ENCODE data around the gene CPTP.
A peak's percentile ranks its signal among the peaks of the same experiment; 100 is the strongest.

The CPTP gene

DNA sequence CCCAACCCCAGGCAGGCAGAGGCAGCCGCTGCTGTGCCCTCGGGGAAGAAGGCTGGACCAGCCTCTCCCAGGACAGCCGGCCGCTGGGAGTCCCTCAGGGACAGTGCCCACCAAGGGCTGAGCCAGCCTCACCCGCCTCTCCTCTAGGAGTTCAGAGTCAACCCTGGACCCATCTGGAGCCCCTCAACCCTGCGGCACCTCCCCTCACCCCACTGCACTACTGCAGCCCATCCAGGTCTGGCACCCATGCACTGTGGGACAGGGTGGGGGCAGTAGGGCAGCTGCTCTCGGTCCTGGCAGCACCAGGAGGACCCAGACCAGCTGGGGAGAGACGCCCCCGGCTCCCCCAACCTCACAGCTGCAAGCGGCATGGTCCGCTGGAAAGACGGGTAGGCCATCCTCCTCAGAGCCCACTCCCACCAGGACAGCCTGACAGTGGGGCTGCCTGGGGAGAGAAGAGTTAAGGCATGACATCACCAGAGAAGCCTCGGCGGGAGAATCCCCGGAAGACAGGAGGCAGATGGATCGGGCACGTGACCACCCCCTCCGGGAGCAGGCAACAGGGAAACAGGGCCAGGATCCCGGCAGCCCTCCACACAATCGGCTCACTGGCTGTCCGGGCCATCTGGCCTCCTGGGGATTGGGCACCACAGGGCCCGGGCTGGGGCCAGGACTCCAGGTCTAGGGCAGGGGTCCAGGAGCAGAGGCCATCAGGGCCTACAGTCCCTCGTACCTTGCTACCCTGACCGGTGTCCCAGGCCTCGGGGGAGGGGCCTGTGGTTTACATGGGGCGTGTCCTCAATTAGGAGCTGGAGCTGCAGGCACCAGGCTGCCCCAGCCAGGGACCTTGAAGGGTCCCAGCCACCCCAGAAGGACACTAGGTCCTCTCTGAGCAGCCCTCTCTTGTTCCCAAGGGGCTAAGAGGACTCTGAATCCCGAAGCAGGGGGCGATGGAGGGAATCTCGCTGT lies 20.0 kb upstream of the CPTP start:
- Histone ChIP-seq H3K4me3 (ENCODE audit: low read length) (no peak overlapping the region), H2BK5ac (ENCODE audit: low read length) (no peak overlapping the region), H3K27ac (ENCODE audit: low read depth, low read length) (peak overlapping the region; percentile 68), H4K8ac (ENCODE audit: low read depth, low read length) (no peak overlapping the region), H3K27me3 (ENCODE audit: insufficient read depth, low read length, poor library complexity) (no peaks in the 10 kb centered on the region), H2BK120ac (ENCODE audit: low read depth, low read length) (no peak overlapping the region), H3K23ac (ENCODE audit: low read length) (no peak overlapping the region), H3K79me2 (ENCODE audit: control insufficient read depth, insufficient read depth, low read length) (peaks cover 3% of the 10 kb centered on the region), H3K4ac (ENCODE audit: low read depth, low read length) (no peak overlapping the region), H2BK15ac (replicated peaks; ENCODE audit: low read depth) (no peak overlapping the region), H3K79me1 (ENCODE audit: low read length) (peaks cover 11% of the 10 kb centered on the region), H3K4me1 (ENCODE audit: control insufficient read depth, low read depth, low read length) (peaks cover 11% of the 10 kb centered on the region), H3K9ac (ENCODE audit: low read length) (peak overlapping the region; percentile 65), H3K36me3 (ENCODE audit: control insufficient read depth, insufficient read depth, low read length) (no peaks in the 10 kb centered on the region), H3K18ac (ENCODE audit: low read length) (peak overlapping the region; percentile 5), H3K4me2 (ENCODE audit: low read length) (peak overlapping the region; percentile 30), H3K56ac (ENCODE audit: low read length) (peak overlapping the region; percentile 78), H4K5ac (ENCODE audit: low read length) (no peak overlapping the region), H2AK5ac (ENCODE audit: low read length) (no peak overlapping the region)
- peak; percentile 93 for DNase-seq
- no CpG with 5 or more reads among the region's 29 CpGs for WGBS (ENCODE audit: extremely low coverage, insufficient coverage, low lambda C conversion rate)

DNA sequence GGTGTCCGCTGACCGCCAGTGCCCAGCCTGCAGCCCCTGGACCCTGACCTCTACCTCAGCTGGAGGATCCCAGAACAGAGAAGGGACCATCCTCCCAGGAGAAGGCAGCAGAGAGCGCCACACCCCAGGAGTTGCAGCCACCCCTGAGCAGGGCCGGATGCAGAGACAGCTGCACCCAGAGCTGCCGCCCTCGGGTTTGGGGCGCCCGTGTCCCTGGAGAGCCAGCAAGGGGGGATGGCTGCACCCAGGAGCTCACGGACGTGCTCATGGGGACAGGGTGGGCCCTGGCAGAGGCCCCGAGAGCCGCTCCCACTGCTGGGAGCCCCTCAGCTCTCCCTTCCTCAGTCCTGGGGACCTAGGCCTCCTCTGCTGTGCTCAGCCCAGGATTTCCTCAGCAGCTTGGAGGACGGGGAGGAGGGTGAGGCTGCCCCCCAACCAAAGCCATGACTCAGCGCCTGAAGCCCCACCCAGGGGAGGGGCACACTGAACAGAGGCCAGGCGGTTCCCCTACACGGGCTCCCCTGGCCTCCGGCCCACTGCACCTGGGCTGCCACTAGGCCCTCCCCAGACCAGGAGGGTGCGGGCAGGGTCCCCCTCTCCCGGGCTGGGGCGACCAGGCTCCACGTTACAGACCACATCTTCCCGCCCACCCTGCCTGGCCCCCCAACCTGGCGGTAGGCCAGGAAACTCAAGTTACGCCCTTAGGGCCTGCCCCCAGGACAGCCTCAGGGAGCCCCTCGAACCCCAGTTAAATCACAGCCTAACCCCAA lies 19.1 kb upstream of the CPTP start:
- Histone ChIP-seq H3K56ac (ENCODE audit: low read length) (peak overlapping the region; percentile 82), H3K18ac (ENCODE audit: low read length) (peak overlapping the region; percentile 43), H3K4me1 (ENCODE audit: control insufficient read depth, low read depth, low read length) (peaks cover 11% of the 10 kb centered on the region), H2BK120ac (ENCODE audit: low read depth, low read length) (no peak overlapping the region), H3K4me2 (ENCODE audit: low read length) (peak overlapping the region; percentile 10), H3K4ac (ENCODE audit: low read depth, low read length) (peak overlapping the region; percentile 70), H3K27ac (ENCODE audit: low read depth, low read length) (peak overlapping the region; percentile 68), H2BK15ac (replicated peaks; ENCODE audit: low read depth) (no peak overlapping the region), H2AK5ac (ENCODE audit: low read length) (no peak overlapping the region), H3K27me3 (ENCODE audit: insufficient read depth, low read length, poor library complexity) (no peaks in the 10 kb centered on the region), H3K79me1 (ENCODE audit: low read length) (peaks cover 11% of the 10 kb centered on the region), H3K9ac (ENCODE audit: low read length) (peak overlapping the region; percentile 65), H3K4me3 (ENCODE audit: low read length) (no peak overlapping the region), H3K23ac (ENCODE audit: low read length) (no peak overlapping the region), H2BK5ac (ENCODE audit: low read length) (no peak overlapping the region), H3K79me2 (ENCODE audit: control insufficient read depth, insufficient read depth, low read length) (peaks cover 3% of the 10 kb centered on the region), H3K36me3 (ENCODE audit: control insufficient read depth, insufficient read depth, low read length) (peaks cover 2% of the 10 kb centered on the region), H4K5ac (ENCODE audit: low read length) (no peak overlapping the region), H4K8ac (ENCODE audit: low read depth, low read length) (no peak overlapping the region)
- DNase-seq: peak; percentile 72
- WGBS (ENCODE audit: extremely low coverage, insufficient coverage, low lambda C conversion rate): no CpG with 5 or more reads among the region's 25 CpGs

GRCh38 chr1:1306070-1306660 lies 18.4 kb upstream of the CPTP start:
- peaks cover 3% of the 10 kb centered on the region for H3K79me2 ChIP-seq (ENCODE audit: control insufficient read depth, insufficient read depth, low read length)
- H3K27me3 ChIP-seq (ENCODE audit: insufficient read depth, low read length, poor library complexity): no peaks in the 10 kb centered on the region
- H3K4me3 ChIP-seq (ENCODE audit: low read length): no peak overlapping the region
- H3K23ac ChIP-seq (ENCODE audit: low read length): no peak overlapping the region
- no peak overlapping the region for H3K4me2 ChIP-seq (ENCODE audit: low read length)
- H2BK120ac ChIP-seq (ENCODE audit: low read depth, low read length): no peak overlapping the region
- H4K8ac ChIP-seq (ENCODE audit: low read depth, low read length): no peak overlapping the region
- no peak overlapping the region for H2BK5ac ChIP-seq (ENCODE audit: low read length)
- peaks cover 11% of the 10 kb centered on the region for H3K79me1 ChIP-seq (ENCODE audit: low read length)
- peak overlapping the region; percentile 70 for H3K4ac ChIP-seq (ENCODE audit: low read depth, low read length)
- peak overlapping the region; percentile 43 for H3K18ac ChIP-seq (ENCODE audit: low read length)
- peak; percentile 54 for DNase-seq
- no CpG with 5 or more reads among the region's 11 CpGs for WGBS (ENCODE audit: extremely low coverage, insufficient coverage, low lambda C conversion rate)
- H3K56ac ChIP-seq (ENCODE audit: low read length): peak overlapping the region; percentile 95
- peaks cover 11% of the 10 kb centered on the region for H3K4me1 ChIP-seq (ENCODE audit: control insufficient read depth, low read depth, low read length)
- H4K5ac ChIP-seq (ENCODE audit: low read length): no peak overlapping the region
- H3K9ac ChIP-seq (ENCODE audit: low read length): peak overlapping the region; percentile 62
- peaks cover 2% of the 10 kb centered on the region for H3K36me3 ChIP-seq (ENCODE audit: control insufficient read depth, insufficient read depth, low read length)
- no peak overlapping the region for H2AK5ac ChIP-seq (ENCODE audit: low read length)
- no peak overlapping the region for H2BK15ac ChIP-seq (replicated peaks; ENCODE audit: low read depth)
- no peak overlapping the region for H3K27ac ChIP-seq (ENCODE audit: low read depth, low read length)

GRCh38 chr1:1306661-1307260 lies 17.8 kb upstream of the CPTP start:
- Histone ChIP-seq H3K4me3 (ENCODE audit: low read length) (peak overlapping the region; percentile 74), H2AK5ac (ENCODE audit: low read length) (peak overlapping the region; percentile 17), H3K79me1 (ENCODE audit: low read length) (peaks cover 11% of the 10 kb centered on the region)

DNA sequence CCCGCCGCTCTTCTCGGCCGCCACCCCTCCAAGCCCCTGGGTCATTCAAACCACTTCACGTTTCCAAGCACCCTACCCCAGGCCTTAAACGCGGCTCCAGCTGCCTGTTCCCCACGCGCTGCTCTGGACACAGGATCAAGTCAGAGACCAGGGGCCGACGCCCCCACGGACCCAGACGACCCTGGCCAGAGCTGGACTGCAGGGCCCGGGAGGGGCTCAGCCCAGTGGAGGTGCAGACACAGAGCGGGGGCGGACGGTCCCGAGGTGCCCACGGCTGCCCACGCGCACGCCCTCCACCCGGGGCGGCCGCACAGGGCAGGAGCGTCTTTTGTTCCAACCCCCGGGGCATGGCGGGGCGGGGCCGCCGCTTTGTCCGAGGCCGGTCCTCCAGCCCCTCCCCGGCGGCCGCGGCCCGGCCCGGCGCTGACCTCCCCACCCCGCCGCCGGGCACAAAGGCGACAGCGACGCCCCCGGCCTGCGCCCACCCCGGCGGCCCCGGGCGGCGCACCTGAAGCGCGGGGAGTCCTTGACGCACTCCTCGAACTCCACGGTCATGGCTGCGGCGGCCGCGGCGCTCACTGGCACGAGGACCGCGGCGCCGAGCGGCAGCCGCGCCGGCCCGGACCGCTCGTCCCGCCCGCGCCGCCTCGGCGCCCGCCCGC lies 17.2 kb upstream of the CPTP start:
- peak overlapping the region; percentile 26 for H3K27ac ChIP-seq (ENCODE audit: low read depth, low read length)

More at GRCh38 chr1:1306661-1307260, 17.8 kb upstream of the CPTP start:
- H3K27ac ChIP-seq (ENCODE audit: low read depth, low read length): no peak overlapping the region
- H3K4me1 ChIP-seq (ENCODE audit: control insufficient read depth, low read depth, low read length): peaks cover 11% of the 10 kb centered on the region
- peaks cover 3% of the 10 kb centered on the region for H3K79me2 ChIP-seq (ENCODE audit: control insufficient read depth, insufficient read depth, low read length)
- no CpG with 5 or more reads among the region's 27 CpGs for WGBS (ENCODE audit: extremely low coverage, insufficient coverage, low lambda C conversion rate)
- H4K8ac ChIP-seq (ENCODE audit: low read depth, low read length): no peak overlapping the region
- peak overlapping the region; percentile 89 for H3K4me2 ChIP-seq (ENCODE audit: low read length)
- no peak overlapping the region for H3K4ac ChIP-seq (ENCODE audit: low read depth, low read length)
- no peak overlapping the region for H3K23ac ChIP-seq (ENCODE audit: low read length)
- DNase-seq: no peak
- no peak overlapping the region for H2BK120ac ChIP-seq (ENCODE audit: low read depth, low read length)
- peaks cover 5% of the 10 kb centered on the region for H3K36me3 ChIP-seq (ENCODE audit: control insufficient read depth, insufficient read depth, low read length)
- H2BK15ac ChIP-seq (replicated peaks; ENCODE audit: low read depth): no peak overlapping the region
- peak overlapping the region; percentile 94 for H3K9ac ChIP-seq (ENCODE audit: low read length)
- no peak overlapping the region for H4K5ac ChIP-seq (ENCODE audit: low read length)
- no peaks in the 10 kb centered on the region for H3K27me3 ChIP-seq (ENCODE audit: insufficient read depth, low read length, poor library complexity)
- H2BK5ac ChIP-seq (ENCODE audit: low read length): no peak overlapping the region
- no peak overlapping the region for H3K18ac ChIP-seq (ENCODE audit: low read length)
- peak overlapping the region; percentile 95 for H3K56ac ChIP-seq (ENCODE audit: low read length)

More for the DNA sequence above, 17.2 kb upstream of the CPTP start:
- Histone ChIP-seq H4K8ac (ENCODE audit: low read depth, low read length) (no peak overlapping the region), H2BK15ac (replicated peaks; ENCODE audit: low read depth) (no peak overlapping the region), H4K5ac (ENCODE audit: low read length) (no peak overlapping the region), H3K4me3 (ENCODE audit: low read length) (peak overlapping the region; percentile 74), H3K27me3 (ENCODE audit: insufficient read depth, low read length, poor library complexity) (no peaks in the 10 kb centered on the region), H3K79me2 (ENCODE audit: control insufficient read depth, insufficient read depth, low read length) (peaks cover 3% of the 10 kb centered on the region), H2BK5ac (ENCODE audit: low read length) (no peak overlapping the region), H3K36me3 (ENCODE audit: control insufficient read depth, insufficient read depth, low read length) (peaks cover 5% of the 10 kb centered on the region), H3K23ac (ENCODE audit: low read length) (no peak overlapping the region), H3K4me1 (ENCODE audit: control insufficient read depth, low read depth, low read length) (peaks cover 11% of the 10 kb centered on the region), H2AK5ac (ENCODE audit: low read length) (no peak overlapping the region), H3K4ac (ENCODE audit: low read depth, low read length) (peak overlapping the region; percentile 73), H3K18ac (ENCODE audit: low read length) (peak overlapping the region; percentile 15), H3K79me1 (ENCODE audit: low read length) (peaks cover 11% of the 10 kb centered on the region), H3K4me2 (ENCODE audit: low read length) (peak overlapping the region; percentile 89), H3K9ac (ENCODE audit: low read length) (peak overlapping the region; percentile 94), H3K56ac (ENCODE audit: low read length) (peak overlapping the region; percentile 95), H2BK120ac (ENCODE audit: low read depth, low read length) (no peak overlapping the region)
- DNase-seq: no peak
- WGBS (ENCODE audit: extremely low coverage, insufficient coverage, low lambda C conversion rate): no CpG with 5 or more reads among the region's 83 CpGs

Data from mesendoderm (in vitro differentiated cells).